DOHH2 (cell line): ENCODE measurements around the gene GIT1.

Experiments
- H3F3A ChIP-seq: fragments of 200-600 bp; sonication (generic), shearing (Covaris generic); 2 replicates; pipeline ENCODE4 v1.6.0; 2016; ENCODE audit warnings: antibody characterized with exemption, mild to moderate bottlenecking; ENCODE audit not compliant: control insufficient read depth, insufficient read depth
- H3K27ac ChIP-seq: fragments of 200-600 bp; sonication (generic); 2 replicates; pipeline ENCODE4 v1.5.1; 2014; ENCODE audit warnings: low read depth, mild to moderate bottlenecking, low read length, moderate library complexity
- H3K27me3 ChIP-seq: fragments of 200-600 bp; sonication (generic); 2 replicates; pipeline ENCODE4 v1.6.1; 2014; ENCODE audit warnings: mild to moderate bottlenecking, low read length, mixed read lengths; ENCODE audit not compliant: control insufficient read depth
- H3K36me3 ChIP-seq: fragments of 200-600 bp; sonication (generic); 2 replicates; pipeline ENCODE4 v1.6.1; 2014; ENCODE audit warnings: mild to moderate bottlenecking, low read length, moderate library complexity, mixed read lengths; ENCODE audit not compliant: control insufficient read depth
- H3K4me1 ChIP-seq: fragments of 200-600 bp; sonication (generic); 2 replicates; pipeline ENCODE4 v1.6.1; 2014; ENCODE audit warnings: mild to moderate bottlenecking, low read length, mixed read lengths; ENCODE audit not compliant: control insufficient read depth
- H3K4me2 ChIP-seq: fragments of 200-600 bp; sonication (generic); 2 replicates; pipeline ENCODE4 v1.6.0; 2014; ENCODE audit warnings: mild to moderate bottlenecking, low read length, moderate library complexity
- H3K4me3 ChIP-seq: fragments of 200-600 bp; sonication (generic); 2 replicates; pipeline ENCODE4 v1.5.1; 2014; ENCODE audit warnings: mild to moderate bottlenecking, low read length, mixed read lengths
- H3K79me2 ChIP-seq: fragments of 200-600 bp; sonication (generic); 2 replicates; pipeline ENCODE4 v1.6.1; 2014; ENCODE audit warnings: mild to moderate bottlenecking, low read length, mixed read lengths; ENCODE audit not compliant: control insufficient read depth
- H3K9me2 ChIP-seq: fragments of 200-600 bp; sonication (generic); replicated peaks from 2 replicates; pipeline ENCODE4 v1.6.1; 2014; ENCODE audit warnings: mild to moderate bottlenecking, low read length, mixed read lengths; ENCODE audit not compliant: control insufficient read depth
- H3K9me3 ChIP-seq: fragments of 200-600 bp; sonication (generic); 2 replicates; pipeline ENCODE4 v1.6.1; 2014; ENCODE audit warnings: antibody characterized with exemption, low read length, mixed read lengths; ENCODE audit not compliant: control insufficient read depth, insufficient read depth
- H4K20me1 ChIP-seq: fragments of 200-600 bp; sonication (generic); 2 replicates; pipeline ENCODE4 v1.6.0; 2014; ENCODE audit warnings: low read depth, mild to moderate bottlenecking, antibody characterized with exemption, low read length, moderate library complexity; ENCODE audit not compliant: control insufficient read depth, insufficient read depth
- EZH2phosphoT487 ChIP-seq: fragments of 200-600 bp; sonication (generic); IDR thresholded peaks from 2 replicates; pipeline ENCODE4 v1.6.1; 2017; ENCODE audit warnings: borderline replicate concordance, mild to moderate bottlenecking, antibody characterized with exemption, low read length, moderate library complexity, mixed read lengths
- TF ChIP-seq, protein P1 (sequence below): fragments of 200-600 bp; sonication (generic); IDR thresholded peaks from one replicate; pipeline ENCODE4 v1.5.1; 2014; ENCODE audit warnings: antibody characterized with exemption, mild to moderate bottlenecking, low read depth, low read length; ENCODE audit not compliant: poor library complexity, severe bottlenecking

GIT1 gene

DNA sequence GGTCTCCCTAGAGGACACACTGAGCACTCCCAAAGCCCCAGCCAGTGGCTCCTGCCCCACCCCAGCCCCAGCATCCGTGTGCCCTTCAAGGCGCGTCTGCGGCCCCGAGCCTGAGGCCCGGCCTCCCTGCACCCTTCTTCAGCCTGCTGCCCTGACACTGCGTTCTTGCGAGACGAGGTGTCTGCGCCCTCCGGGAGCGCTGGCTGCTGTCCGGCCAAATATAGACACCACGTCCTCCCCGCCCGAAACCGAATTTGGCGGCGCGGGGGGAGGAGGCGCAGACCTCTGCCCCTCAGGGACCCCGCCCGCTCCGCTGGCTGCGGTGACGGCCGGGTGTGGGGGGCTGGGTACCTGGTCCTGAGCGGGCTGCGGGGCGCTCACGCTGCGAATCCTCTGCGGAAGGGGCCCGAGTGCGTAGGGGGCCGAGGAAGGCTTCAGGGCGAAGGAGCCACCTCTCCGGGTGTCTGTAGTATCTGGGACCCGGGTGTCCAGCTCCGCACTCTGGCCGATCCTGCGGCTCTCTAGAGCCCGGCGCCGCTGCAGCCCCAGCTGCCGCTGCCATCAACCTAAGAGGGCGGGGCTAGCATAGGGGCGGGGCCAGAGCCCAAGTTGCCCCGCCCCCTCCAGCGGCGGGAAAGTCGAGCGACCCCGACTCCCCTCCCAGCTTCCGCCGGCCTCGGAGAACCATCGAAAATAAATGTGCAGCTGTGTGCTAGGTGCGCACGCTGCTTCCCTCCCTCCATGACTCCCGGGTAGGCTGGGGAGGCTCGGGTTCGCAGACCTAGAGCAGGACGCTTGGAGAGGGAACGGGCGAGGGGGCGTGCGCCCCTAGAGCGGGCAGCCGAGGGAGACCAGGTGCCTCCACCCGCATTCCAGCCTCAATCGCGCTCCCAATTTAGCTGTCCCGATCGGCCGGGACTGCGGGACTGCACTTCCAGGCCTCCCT is 33.2 kb upstream of the GIT1 start, which contains the start of gene CORO6:
Gene CORO6, minus strand, starts transcription at position 576 of the 946 bp plus-strand sequence. CDS start 1,491 bp downstream, outside the sequence.
- H3K4me2 ChIP-seq: peak within 1 kb of the TSS; percentile 87

DNA sequence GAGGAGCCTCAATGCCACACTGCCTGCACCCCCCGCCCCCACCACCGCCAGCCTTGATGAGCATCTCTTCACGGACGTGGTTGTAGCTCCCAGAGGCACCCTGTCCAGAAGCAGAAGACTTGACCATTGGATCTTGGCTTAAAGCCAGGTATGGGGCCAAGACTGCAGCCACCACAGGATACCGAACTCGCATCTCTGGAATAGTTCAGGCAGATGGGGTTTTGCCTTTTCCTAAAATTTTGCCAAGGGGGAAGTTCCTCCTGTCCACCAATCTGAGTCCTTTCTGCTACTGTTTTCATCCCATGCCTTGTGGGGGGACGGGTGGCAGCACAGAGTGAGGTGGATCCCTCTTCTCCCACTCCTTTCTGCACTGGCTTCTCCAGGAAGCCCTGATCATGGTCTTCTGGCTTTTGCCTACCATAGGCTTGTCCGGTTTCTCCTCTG is 32.3 kb upstream of the GIT1 start:
- Histone ChIP-seq H3K79me2 (no peaks in the 10 kb centered on the region), H3F3A (peaks cover 9% of the 10 kb centered on the region), H3K27ac (no peak overlapping the region), H4K20me1 (peaks cover 2% of the 10 kb centered on the region; the same call in 1 of the 2 replicates), H3K4me2 (peak overlapping the region; percentile 87), H3K4me1 (peaks cover 39% of the 10 kb centered on the region), H3K4me3 (peak overlapping the region; percentile 82), H3K27me3 (peaks cover under 1% of the 10 kb centered on the region), H3K9me2 (no peaks in the 10 kb centered on the region), H3K9me3 (no peaks in the 10 kb centered on the region), H3K36me3 (no peaks in the 10 kb centered on the region)
- TF ChIP-seq EZH2phosphoT487: no peak
- TF ChIP-seq, protein P1, sequence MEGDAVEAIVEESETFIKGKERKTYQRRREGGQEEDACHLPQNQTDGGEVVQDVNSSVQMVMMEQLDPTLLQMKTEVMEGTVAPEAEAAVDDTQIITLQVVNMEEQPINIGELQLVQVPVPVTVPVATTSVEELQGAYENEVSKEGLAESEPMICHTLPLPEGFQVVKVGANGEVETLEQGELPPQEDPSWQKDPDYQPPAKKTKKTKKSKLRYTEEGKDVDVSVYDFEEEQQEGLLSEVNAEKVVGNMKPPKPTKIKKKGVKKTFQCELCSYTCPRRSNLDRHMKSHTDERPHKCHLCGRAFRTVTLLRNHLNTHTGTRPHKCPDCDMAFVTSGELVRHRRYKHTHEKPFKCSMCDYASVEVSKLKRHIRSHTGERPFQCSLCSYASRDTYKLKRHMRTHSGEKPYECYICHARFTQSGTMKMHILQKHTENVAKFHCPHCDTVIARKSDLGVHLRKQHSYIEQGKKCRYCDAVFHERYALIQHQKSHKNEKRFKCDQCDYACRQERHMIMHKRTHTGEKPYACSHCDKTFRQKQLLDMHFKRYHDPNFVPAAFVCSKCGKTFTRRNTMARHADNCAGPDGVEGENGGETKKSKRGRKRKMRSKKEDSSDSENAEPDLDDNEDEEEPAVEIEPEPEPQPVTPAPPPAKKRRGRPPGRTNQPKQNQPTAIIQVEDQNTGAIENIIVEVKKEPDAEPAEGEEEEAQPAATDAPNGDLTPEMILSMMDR: no peak

More for the DNA sequence above, 33.2 kb upstream of the GIT1 start, which contains the start of gene CORO6:
- Histone ChIP-seq H4K20me1 (no peaks in the 10 kb centered on the region), H3K4me3 (peak within 1 kb of the TSS; percentile 82), H3K36me3 (no peaks in the 10 kb centered on the region), H3K9me2 (no peaks in the 10 kb centered on the region), H3K27me3 (no peaks in the 10 kb centered on the region; the same call in 1 of the 2 replicates), H3K4me1 (peaks cover 30% of the 10 kb centered on the region), H3K27ac (no peak within 1 kb of the TSS), H3K9me3 (no peaks in the 10 kb centered on the region), H3F3A (peaks cover 9% of the 10 kb centered on the region), H3K79me2 (no peaks in the 10 kb centered on the region)
- TF ChIP-seq, protein P1: no peak
- no peak for TF ChIP-seq EZH2phosphoT487

DNA sequence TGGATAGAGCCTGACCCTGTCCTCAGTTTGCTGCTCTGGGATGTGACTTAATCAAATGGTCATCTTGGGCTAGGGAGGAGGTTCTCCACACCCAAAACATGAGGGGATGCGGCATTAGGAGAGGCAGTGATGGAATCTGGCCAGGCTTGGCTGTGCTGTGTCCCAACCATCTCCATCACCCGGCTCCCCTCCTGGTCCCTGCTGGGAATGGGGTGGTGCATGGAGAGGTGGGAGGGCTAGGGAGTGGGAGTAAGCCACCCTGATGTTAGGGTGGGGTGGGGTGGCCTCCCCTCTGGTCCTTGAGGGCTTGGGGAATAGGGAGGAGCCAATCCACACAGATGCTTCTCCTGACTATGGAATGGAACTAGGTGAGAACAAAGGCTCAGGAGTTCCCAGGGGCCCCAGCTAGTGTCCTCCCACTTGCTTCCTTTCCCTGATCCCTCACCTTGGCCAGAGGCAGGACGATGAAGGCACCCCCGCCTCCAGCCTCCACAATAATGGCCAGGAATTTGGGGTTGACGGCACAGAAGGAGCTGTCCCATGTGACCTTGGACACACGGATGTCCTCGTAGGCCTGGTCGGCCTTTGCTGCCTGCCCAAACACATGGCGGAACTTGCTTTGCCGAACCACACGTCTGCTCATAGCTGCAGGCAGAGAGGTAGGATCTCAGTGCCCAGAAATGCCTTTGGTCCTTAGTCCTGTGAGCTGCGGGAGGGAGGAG is 31.5 kb upstream of the GIT1 start:
- peaks cover 47% of the 10 kb centered on the region for H3K4me1 ChIP-seq
- peaks cover 9% of the 10 kb centered on the region for H3K27me3 ChIP-seq
- no peak overlapping the region for H3K27ac ChIP-seq
- H3K9me3 ChIP-seq: no peaks in the 10 kb centered on the region
- TF ChIP-seq, protein P1: no peak
- TF ChIP-seq EZH2phosphoT487: no peak
- H3K9me2 ChIP-seq: no peaks in the 10 kb centered on the region
- H3K79me2 ChIP-seq: no peaks in the 10 kb centered on the region
- no peak overlapping the region for H3K4me2 ChIP-seq
- no peaks in the 10 kb centered on the region for H3K36me3 ChIP-seq
- peaks cover 9% of the 10 kb centered on the region for H3F3A ChIP-seq
- H3K4me3 ChIP-seq: no peak overlapping the region
- H4K20me1 ChIP-seq: peaks cover 9% of the 10 kb centered on the region; the same call in 1 of the 2 replicates
